K562 (cell line): ENCODE results near the gene PRKAR1A. TPM values are rescaled to one million over a fixed set of nuclear protein-coding genes. Genes with fewer than 3 reads are reported as not detected.

ENCODE experiments used
- ATAC-seq: fragments of 200-7000 bp; cut with Tn5 transposase; 3 replicates; pipeline ENCODE4 v1.9.1; 2020; ENCODE audit warnings: moderate library complexity
- BruUV-seq: library from RNA; stranded (reverse); fragments of 400-500 nt; replicated peaks from 2 replicates; lab custom pipeline; 2021; lab: Mats Ljungman, UMichigan
- CTCF ChIA-PET: fragments of 300-600 bp; formaldehyde crosslinking; extraction: SDS; loops from one replicate; lab custom pipeline; 2021; ENCODE audit warnings: low intra/inter-chr PET ratio; lab: Yijun Ruan, JAX
- POLR2A ChIA-PET: fragments of 300-600, 350-650 bp; sonication (Branson Sonifier 250); formaldehyde crosslinking; extraction: SDS; loops from one replicate; lab custom pipeline; 2021; ENCODE audit warnings: antibody characterized with exemption, inconsistent platforms; lab: Yijun Ruan, JAX
- DNase-seq, 4 experiments: peaks; one replicate each; pipeline versions ENCODE4 v3.0.0 to v3.0.0-alpha.2; 2011 to 2018; ENCODE audit warnings: low spot score in 3 of 4, mixed read lengths in 3 of 4; ENCODE audit errors: extremely low read depth in 1 of 4
- FAIRE-seq: peaks from 2 replicates; lab custom pipeline; 2011; peaks lifted over from hg19 to GRCh38; lab: Jason Lieb, UNC
- H2AFZ ChIP-seq: 2 replicates; pipeline ENCODE4 v1.6.0; 2011; ENCODE audit warnings: low read depth, low read length, control low read depth, inconsistent platforms
- H3K27ac ChIP-seq: fragments of 200-600 bp; 3 replicates; pipeline ENCODE4 v1.8.0; 2011; ENCODE audit warnings: low read depth, mild to moderate bottlenecking, control low read depth, inconsistent platforms, low read length, moderate library complexity, mixed read lengths; ENCODE audit errors: extremely low read depth
- H3K27me3 ChIP-seq, 2 experiments: fragments of 300-600 bp in 1 of 2; 2 replicates in 1 of 2; 3 replicates in 1 of 2; pipeline versions ENCODE4 v1.6.0 to v1.8.0; 2011; ENCODE audit warnings: inconsistent platforms in 2 of 2, low read length in 2 of 2, mild to moderate bottlenecking in 1 of 2, mixed read lengths in 1 of 2, moderate library complexity in 1 of 2; ENCODE audit not compliant: control insufficient read depth in 2 of 2, insufficient read depth in 2 of 2
- H3K36me3 ChIP-seq: fragments of 300-600 bp; 3 replicates; pipeline ENCODE4 v1.8.0; 2011; ENCODE audit warnings: mild to moderate bottlenecking, low read length, inconsistent platforms; ENCODE audit not compliant: control insufficient read depth, insufficient read depth
- H3K4me1 ChIP-seq, 2 experiments: fragments of 200-600 bp in 1 of 2; replicated peaks in 1 of 2; 2 replicates in 1 of 2; 3 replicates in 1 of 2; pipeline versions ENCODE4 v1.5.1 to v1.8.0; 2011; ENCODE audit warnings: inconsistent platforms in 2 of 2, low read length in 2 of 2, mild to moderate bottlenecking in 1 of 2, mixed read lengths in 1 of 2, moderate library complexity in 1 of 2; ENCODE audit not compliant: control insufficient read depth in 2 of 2, insufficient read depth in 2 of 2
- H3K4me2 ChIP-seq: 2 replicates; pipeline ENCODE4 v1.6.1; 2011; ENCODE audit warnings: low read length, control low read depth, inconsistent platforms, mixed read lengths; ENCODE audit not compliant: insufficient read depth
- H3K4me3 ChIP-seq: fragments of 200-600 bp; sonication (generic), shearing (Covaris generic); 2 replicates; pipeline ENCODE4 v1.5.1; 2016; ENCODE audit warnings: control low read depth, inconsistent platforms
- H3K79me2 ChIP-seq: fragments of 200-600 bp; 3 replicates; pipeline ENCODE4 v1.8.0; 2011; ENCODE audit warnings: low read length, inconsistent platforms; ENCODE audit not compliant: control insufficient read depth, insufficient read depth
- H3K9ac ChIP-seq, 2 experiments: 2 replicates each; pipeline versions ENCODE4 v1.6.0 to v1.6.1; 2011; ENCODE audit warnings: low read depth in 2 of 2, low read length in 2 of 2, control low read depth in 1 of 2, inconsistent platforms in 1 of 2, mild to moderate bottlenecking in 1 of 2, mixed read lengths in 1 of 2; ENCODE audit not compliant: insufficient read depth in 1 of 2
- H3K9me1 ChIP-seq: one replicate; pipeline ENCODE4 v1.6.0; 2011; ENCODE audit warnings: inconsistent platforms, mild to moderate bottlenecking, low read length, moderate library complexity; ENCODE audit not compliant: control insufficient read depth, insufficient read depth
- H3K9me3 ChIP-seq: replicated peaks from 2 replicates; pipeline ENCODE4 v1.5.1; 2011; ENCODE audit warnings: low read depth, low read length, inconsistent platforms; ENCODE audit not compliant: control insufficient read depth, insufficient read depth
- H4K20me1 ChIP-seq: replicated peaks from 2 replicates; pipeline ENCODE4 v1.6.1; 2011; ENCODE audit warnings: low read length, inconsistent platforms, mixed read lengths; ENCODE audit not compliant: control insufficient read depth, insufficient read depth
- BRF2 ChIP-seq: IDR thresholded peaks from 3 replicates; pipeline ENCODE4 v1.6.1; 2011; ENCODE audit warnings: borderline replicate concordance, mild to moderate bottlenecking; ENCODE audit not compliant: insufficient read length, insufficient read depth
- CBFA2T3 ChIP-seq: fragments of 450-650 bp; IDR thresholded peaks from 2 replicates; pipeline ENCODE4 v1.6.1; 2017
- MBD2 ChIP-seq: sonication (generic); IDR thresholded peaks from 2 replicates; pipeline ENCODE4 v1.6.1; 2016; ENCODE audit warnings: low read depth, borderline replicate concordance
- TOE1 ChIP-seq, 2 experiments: fragments of 450-650 bp in 1 of 2; sonication (generic) in 1 of 2; formaldehyde crosslinking in 1 of 2; IDR thresholded peaks; 2 replicates each; pipeline versions ENCODE4 v1.7.1 to v1.8.0; 2016 to 2022; ENCODE audit warnings: borderline replicate concordance in 2 of 2, mild to moderate bottlenecking in 2 of 2, antibody characterized with exemption in 1 of 2, inconsistent platforms in 1 of 2, low read depth in 1 of 2, missing genetic modification reagents in 1 of 2, moderate library complexity in 1 of 2
- ZBTB5 ChIP-seq: fragments of 450-650 bp; IDR thresholded peaks from 2 replicates; pipeline ENCODE4 v1.6.1; 2017; ENCODE audit warnings: antibody characterized with exemption
- WGBS: fragments of 100-300 bp; shearing (Covaris generic); methylation state at CpG from one replicate; pipeline ENCODE4 v1.1.6; 2016; ENCODE audit warnings: low coverage, mixed read lengths; ENCODE audit not compliant: insufficient coverage; ENCODE audit errors: missing lambda C conversion rate; 5-methylcytosine and 5-hydroxymethylcytosine counted together
- in situ Hi-C: fragments of 300-500 bp; cut with MboI; formaldehyde crosslinking; loops from 4 replicates; pipeline ENCODE4 v1.15.0; 2018; ENCODE audit warnings: inconsistent platforms, mixed read lengths
- intact Hi-C: fragments of 100-400 bp; cut with micrococcal nuclease; formaldehyde crosslinking; loops from 2 replicates; pipeline ENCODE4 v1.14.2; 2022
- polyA plus RNA-seq, 8 experiments: library from polyadenylated mRNA; depleted of rRNA in 4 of 8; stranded (reverse) in 5 of 8; unstranded in 3 of 8; fragments of >200 nt; fragmentation: Nextera tagmentation in 2 of 8; fragmentation: Illumina TruSeq in 1 of 8; extraction: Ambion mirVana in 2 of 8; extraction: Trizol in 1 of 8; gene quantifications; 2 replicates each; pipeline versions ENCODE4 v1.2.1 to v1.2.3, GENCODE V29; 2011 to 2014; ENCODE audit warnings: inconsistent platforms in 1 of 8, missing spikeins in 1 of 8
- total RNA-seq, 7 experiments: library from RNA; depleted of rRNA in 6 of 7; stranded (reverse); fragments of >200 nt in 6 of 7; fragmentation: Illumina TruSeq in 2 of 7; extraction: Trizol in 2 of 7; gene quantifications; 2 replicates each; pipeline versions ENCODE4 v1.2.1 to v1.2.3, GENCODE V29; 2011 to 2021; ENCODE audit warnings: low replicate concordance in 1 of 7

The PRKAR1A gene
- total and polyA plus RNA-seq, 9 of the 15 experiments (the other 6 are each of a cell fraction or from before 2014, with no cell fraction given): 15.0 to 95.6 (median 67.5) TPM

- TF ChIP-seq ZBTB5: no peak
Observed at GRCh38 chr17:68596411-68596945, 84.2 kb downstream of the PRKAR1A start (continued).

- no peaks in the 10 kb centered on the region for H3K79me2 ChIP-seq
- no peak for FAIRE-seq
- intact Hi-C loops (no loop called here), in situ Hi-C loops (no loop called here)
- H3K9ac ChIP-seq: no peak overlapping the region
- no peak overlapping the region for H3K4me3 ChIP-seq
- no peak for DNase-seq
- no peaks in the 10 kb centered on the region for H4K20me1 ChIP-seq
- H3K36me3 ChIP-seq: no peaks in the 10 kb centered on the region
- H2AFZ ChIP-seq: no peak overlapping the region
- no TSS peak for BruUV-seq
- no peak overlapping the region for H3K27ac ChIP-seq
- ChIA-PET POLR2A (interaction anchor here (0.6 kb wide), 1 partner anchor 109 kb away, joined by 3 read pairs; no protein-coding TSS in a partner anchor), CTCF (no interaction called here)
- H3K27me3 ChIP-seq: peaks cover 22 to 24% of the 10 kb centered on the region in 2 experiments
- no peaks in the 10 kb centered on the region for H3K9me1 ChIP-seq
- ATAC-seq: no peak
- no peak overlapping the region for H3K4me2 ChIP-seq
- no peaks in the 10 kb centered on the region for H3K9me3 ChIP-seq
- peaks cover 0 to 17% of the 10 kb centered on the region in 2 experiments; a peak in 2 of 5 replicates for H3K4me1 ChIP-seq
- WGBS: 0% methylated on average over 4 of the region's 4 CpGs
- TF ChIP-seq CBFA2T3: no peak
- no peak for TF ChIP-seq MBD2
- TF ChIP-seq BRF2: no peak
- no peak for TF ChIP-seq TOE1 (IDR thresholded peaks at IDR 0.05; ENCODE audit: borderline replicate concordance)
- TF ChIP-seq TOE1 (CRISPR knock-in tag; IDR thresholded peaks at IDR 0.05; ENCODE audit: borderline replicate concordance, low read depth): no peak
Observed at GRCh38 chr17:68598074-68598473, 85.8 kb downstream of the PRKAR1A start.
